ENCODE measurements around the gene MRPL19.

Gene MRPL19

DNA sequence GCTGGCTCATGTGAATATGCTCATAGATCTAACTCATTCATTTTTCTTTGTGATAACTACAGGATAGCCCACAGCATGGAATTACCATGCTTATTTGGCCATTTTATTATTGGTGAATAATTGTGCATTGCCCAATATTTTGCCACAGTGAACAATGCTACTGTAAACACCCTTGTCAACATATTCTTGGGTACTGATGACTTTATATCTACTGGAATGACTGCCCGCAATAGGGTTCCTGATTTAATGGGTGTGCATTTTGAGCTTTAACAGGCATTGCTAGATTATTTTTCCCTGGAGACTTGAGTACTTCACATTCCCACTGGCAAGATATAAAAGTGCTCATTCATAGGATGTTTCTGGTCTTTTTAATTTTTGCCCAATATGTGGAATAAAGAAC, 43.1 kb upstream of the MRPL19 start:
- H3K4me3 ChIP-seq (replicated peaks; ENCODE audit: low read depth, low read length), result no peak overlapping the region
- no peak for DNase-seq (ENCODE audit: low read depth)
- TF ChIP-seq, protein P1, sequence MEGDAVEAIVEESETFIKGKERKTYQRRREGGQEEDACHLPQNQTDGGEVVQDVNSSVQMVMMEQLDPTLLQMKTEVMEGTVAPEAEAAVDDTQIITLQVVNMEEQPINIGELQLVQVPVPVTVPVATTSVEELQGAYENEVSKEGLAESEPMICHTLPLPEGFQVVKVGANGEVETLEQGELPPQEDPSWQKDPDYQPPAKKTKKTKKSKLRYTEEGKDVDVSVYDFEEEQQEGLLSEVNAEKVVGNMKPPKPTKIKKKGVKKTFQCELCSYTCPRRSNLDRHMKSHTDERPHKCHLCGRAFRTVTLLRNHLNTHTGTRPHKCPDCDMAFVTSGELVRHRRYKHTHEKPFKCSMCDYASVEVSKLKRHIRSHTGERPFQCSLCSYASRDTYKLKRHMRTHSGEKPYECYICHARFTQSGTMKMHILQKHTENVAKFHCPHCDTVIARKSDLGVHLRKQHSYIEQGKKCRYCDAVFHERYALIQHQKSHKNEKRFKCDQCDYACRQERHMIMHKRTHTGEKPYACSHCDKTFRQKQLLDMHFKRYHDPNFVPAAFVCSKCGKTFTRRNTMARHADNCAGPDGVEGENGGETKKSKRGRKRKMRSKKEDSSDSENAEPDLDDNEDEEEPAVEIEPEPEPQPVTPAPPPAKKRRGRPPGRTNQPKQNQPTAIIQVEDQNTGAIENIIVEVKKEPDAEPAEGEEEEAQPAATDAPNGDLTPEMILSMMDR (IDR thresholded peaks at IDR 0.05; ENCODE audit: low read length, missing control alignments), result no peak

DNA sequence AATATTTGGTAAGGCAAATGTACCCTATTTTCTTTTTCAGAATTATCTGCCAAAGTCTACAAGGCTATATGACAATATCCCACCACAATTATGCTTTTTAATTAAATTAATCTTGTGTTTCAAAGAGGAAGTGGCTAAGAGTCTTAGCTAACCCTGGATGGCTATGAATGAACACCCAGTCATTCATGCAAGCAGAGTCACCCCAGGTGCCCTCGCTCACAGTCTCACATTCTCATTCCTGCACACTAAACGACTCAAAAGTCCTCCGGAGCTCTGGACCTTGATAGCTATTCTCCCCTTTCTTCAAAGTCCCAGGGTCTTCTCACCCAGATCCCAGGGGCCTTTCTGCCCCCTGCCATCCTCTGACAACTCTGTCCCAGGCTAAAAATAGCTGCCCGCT, 42.1 kb upstream of the MRPL19 start:
- no peak for DNase-seq (ENCODE audit: low read depth)
- TF ChIP-seq, protein P1 (IDR thresholded peaks at IDR 0.05; ENCODE audit: low read length, missing control alignments), result no peak
- H3K4me3 ChIP-seq (replicated peaks; ENCODE audit: low read depth, low read length), result no peak overlapping the region

DNA sequence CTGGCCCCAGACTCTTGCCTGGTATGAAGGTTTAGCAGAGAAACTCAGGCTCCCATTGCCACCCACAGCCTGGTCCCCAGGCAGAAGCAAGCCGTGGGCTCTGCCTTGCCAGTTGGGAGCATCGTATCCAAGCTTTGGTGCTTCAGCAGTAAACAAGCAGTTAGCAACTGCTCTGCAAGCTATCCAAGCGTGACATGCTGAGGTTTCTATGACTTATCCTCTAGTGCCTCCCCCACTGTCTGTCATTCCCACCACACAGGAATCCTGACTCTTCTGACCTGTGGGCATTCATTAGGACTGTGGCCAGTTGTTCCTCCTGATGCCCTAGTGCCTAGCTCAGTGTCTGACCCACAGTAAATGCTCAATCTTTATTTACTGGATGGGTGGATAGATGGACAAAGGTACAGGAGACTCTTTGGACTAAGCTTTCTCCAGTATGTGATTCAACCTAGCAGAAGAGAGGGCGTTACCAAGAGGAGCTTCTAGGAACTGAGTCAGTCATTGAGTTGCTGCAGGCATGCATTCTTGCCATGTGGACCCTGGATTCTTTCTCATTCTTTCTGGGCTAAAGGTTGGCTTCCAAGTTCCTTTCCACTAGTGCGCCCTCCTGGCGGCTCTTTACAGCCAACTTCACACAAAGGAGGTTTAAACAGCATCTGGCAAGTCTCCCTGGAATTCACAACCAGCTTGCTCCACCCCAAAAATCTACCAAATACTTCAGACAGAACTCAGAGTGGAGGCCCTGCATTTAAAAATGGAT, 40.6 kb upstream of the MRPL19 start:
- TF ChIP-seq, protein P1 (IDR thresholded peaks at IDR 0.05; ENCODE audit: low read length, missing control alignments), result peak; percentile 40
- H3K4me3 ChIP-seq (replicated peaks; ENCODE audit: low read depth, low read length), result no peak overlapping the region
- DNase-seq (ENCODE audit: low read depth), result peak; percentile 91

DNA sequence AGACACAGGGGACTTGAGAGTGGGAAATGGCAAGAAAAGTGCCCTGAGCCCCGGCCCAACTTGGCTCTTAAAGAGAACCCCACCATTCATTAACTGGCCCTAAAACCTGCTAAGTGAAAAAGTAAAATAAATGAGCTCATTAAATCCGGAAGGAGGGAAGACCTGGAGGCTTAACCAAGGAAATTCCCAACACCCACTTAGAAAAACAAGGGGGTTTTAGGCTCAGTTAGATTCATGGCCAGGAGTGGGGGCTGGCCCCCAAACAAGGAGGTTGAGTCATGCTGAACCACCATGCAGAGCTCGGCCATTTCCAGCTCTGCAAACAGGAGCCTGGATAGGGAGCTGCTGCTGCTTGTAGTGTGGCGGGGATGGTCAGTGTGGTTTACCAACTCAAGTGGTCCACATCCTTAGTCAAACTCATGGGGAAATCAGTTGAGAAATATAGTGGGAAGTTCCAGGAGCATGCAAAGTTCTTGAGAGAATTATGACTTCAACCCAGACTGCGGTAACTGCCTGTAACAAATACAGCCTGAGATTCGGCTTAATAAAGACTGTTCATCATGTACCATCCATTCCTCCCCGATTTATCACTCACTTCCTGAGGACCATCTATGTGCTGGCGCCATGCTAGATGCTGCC, 39.7 kb upstream of the MRPL19 start:
- H3K4me3 ChIP-seq (replicated peaks; ENCODE audit: low read depth, low read length), result no peak overlapping the region
- TF ChIP-seq, protein P1 (IDR thresholded peaks at IDR 0.05; ENCODE audit: low read length, missing control alignments), result no peak
- DNase-seq (ENCODE audit: low read depth), result peak; percentile 20

DNA sequence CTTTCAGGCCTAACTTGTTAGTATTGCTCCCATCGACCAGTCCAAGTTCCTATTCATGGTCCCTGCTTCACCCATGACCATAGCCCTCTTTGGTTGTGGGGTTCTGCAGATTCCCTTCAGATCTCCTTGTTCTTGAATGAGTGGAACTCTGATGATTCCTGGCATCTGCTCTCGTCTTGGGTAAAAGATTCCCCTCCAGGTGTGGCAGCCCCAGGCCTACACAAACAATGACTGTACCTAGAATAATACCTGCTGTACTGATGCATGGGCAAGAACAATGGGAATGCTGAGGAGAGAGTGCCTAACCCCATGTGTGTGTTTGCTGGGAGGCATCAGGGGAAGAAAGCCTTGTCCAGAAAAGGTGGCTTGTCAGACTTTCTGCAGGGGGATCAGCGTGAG, 39.2 kb upstream of the MRPL19 start:
- H3K4me3 ChIP-seq (replicated peaks; ENCODE audit: low read depth, low read length), result no peak overlapping the region
- DNase-seq (ENCODE audit: low read depth), result no peak
- TF ChIP-seq, protein P1 (IDR thresholded peaks at IDR 0.05; ENCODE audit: low read length, missing control alignments), result no peak

DNA sequence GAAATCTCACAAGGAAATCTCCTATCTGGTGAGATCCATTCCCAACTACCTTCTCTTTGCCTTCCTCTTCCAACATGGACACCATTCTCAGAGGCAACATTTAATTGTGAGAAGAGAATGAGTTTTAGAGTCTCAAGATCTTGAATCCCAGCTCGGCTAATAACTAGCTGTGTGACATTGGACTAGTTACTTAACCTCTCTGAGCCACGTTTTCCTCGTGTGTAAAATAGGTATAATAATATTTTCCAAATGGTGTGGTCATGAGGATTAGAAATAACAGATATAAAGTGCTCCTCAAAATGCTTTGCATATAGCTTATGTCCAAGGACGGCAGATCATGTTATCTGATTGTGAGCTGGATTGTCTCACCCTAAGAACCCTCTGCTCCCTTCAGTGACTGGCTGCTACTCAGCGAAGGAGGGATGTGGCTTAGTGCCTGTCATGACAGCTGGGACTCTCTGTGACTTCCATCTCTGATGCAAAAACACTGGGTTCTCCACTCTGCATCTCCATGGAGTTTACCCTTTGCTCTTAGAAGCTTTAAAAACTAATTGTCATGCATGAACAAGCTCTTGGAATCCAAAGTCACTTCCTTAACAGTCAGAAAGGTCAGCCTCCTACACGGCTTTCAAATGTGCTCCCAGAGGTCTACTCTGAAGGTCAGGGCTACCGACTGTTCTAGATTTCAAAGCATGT, 38.4 kb upstream of the MRPL19 start:
- no peak for DNase-seq (ENCODE audit: low read depth)
- TF ChIP-seq, protein P1 (IDR thresholded peaks at IDR 0.05; ENCODE audit: low read length, missing control alignments), result no peak
- no peak overlapping the region for H3K4me3 ChIP-seq (replicated peaks; ENCODE audit: low read depth, low read length)

Data from fibroblast of pulmonary artery (primary cell).